ENCODE results near the gene CCDC86.

CCDC86 gene

GRCh38 chr11:60825118-60825517 is 16.8 kb upstream of the CCDC86 start:
- DNase-seq = no peak
- in situ Hi-C loops (cut with MboI; ENCODE audit: low pct_unique_long_range_greater_than_20kb, low sequenced_read_pairs) = no loop called here

GRCh38 chr11:60825790-60826189 is 16.1 kb upstream of the CCDC86 start:
- no peak for DNase-seq
- in situ Hi-C loops (cut with MboI; ENCODE audit: low pct_unique_long_range_greater_than_20kb, low sequenced_read_pairs) = no loop called here

GRCh38 chr11:60830478-60831142 is 11.3 kb upstream of the CCDC86 start:
- no peak for DNase-seq
- in situ Hi-C loops (cut with MboI; ENCODE audit: low pct_unique_long_range_greater_than_20kb, low sequenced_read_pairs) = no loop called here

GRCh38 chr11:60831143-60831500 is 10.8 kb upstream of the CCDC86 start:
- in situ Hi-C loops (cut with MboI; ENCODE audit: low pct_unique_long_range_greater_than_20kb, low sequenced_read_pairs) = no loop called here

GRCh38 chr11:60831501-60832079 is 10.3 kb upstream of the CCDC86 start:
- DNase-seq = no peak
- in situ Hi-C loops (cut with MboI; ENCODE audit: low pct_unique_long_range_greater_than_20kb, low sequenced_read_pairs) = no loop called here

More at GRCh38 chr11:60831143-60831500, 10.8 kb upstream of the CCDC86 start:
- peak; percentile 76 for DNase-seq

GRCh38 chr11:60834742-60835533 is 7.0 kb upstream of the CCDC86 start:
- in situ Hi-C loops (cut with MboI; ENCODE audit: low pct_unique_long_range_greater_than_20kb, low sequenced_read_pairs) = no loop called here
- DNase-seq = no peak

GRCh38 chr11:60835534-60835846 is 6.4 kb upstream of the CCDC86 start:
- DNase-seq = no peak
- in situ Hi-C loops (cut with MboI; ENCODE audit: low pct_unique_long_range_greater_than_20kb, low sequenced_read_pairs) = no loop called here

GRCh38 chr11:60836866-60837515 is 4.9 kb upstream of the CCDC86 start:
- in situ Hi-C loops (cut with MboI; ENCODE audit: low pct_unique_long_range_greater_than_20kb, low sequenced_read_pairs) = no loop called here

GRCh38 chr11:60838132-60838531 is 3.8 kb upstream of the CCDC86 start:
- in situ Hi-C loops (cut with MboI; ENCODE audit: low pct_unique_long_range_greater_than_20kb, low sequenced_read_pairs) = no loop called here
- no peak for DNase-seq

More at GRCh38 chr11:60836866-60837515, 4.9 kb upstream of the CCDC86 start:
- DNase-seq = no peak

- DNase-seq = no peak
- in situ Hi-C loops (cut with MboI; ENCODE audit: low pct_unique_long_range_greater_than_20kb, low sequenced_read_pairs) = no loop called here
Observed at GRCh38 chr11:60840470-60841430, 1.2 kb upstream of the CCDC86 start.

- in situ Hi-C loops (cut with MboI; ENCODE audit: low pct_unique_long_range_greater_than_20kb, low sequenced_read_pairs) = no loop called here
- DNase-seq = peak; percentile 27
Observed at GRCh38 chr11:60842668-60843600, 1.0 kb downstream of the CCDC86 start.

- no peak for DNase-seq
- in situ Hi-C loops (cut with MboI; ENCODE audit: low pct_unique_long_range_greater_than_20kb, low sequenced_read_pairs) = no loop called here
Observed at GRCh38 chr11:60844045-60844869, 2.3 kb downstream of the CCDC86 start.

- in situ Hi-C loops (cut with MboI; ENCODE audit: low pct_unique_long_range_greater_than_20kb, low sequenced_read_pairs) = no loop called here
- DNase-seq = no peak
Observed at GRCh38 chr11:60844870-60845221, 2.9 kb downstream of the CCDC86 start.

GRCh38 chr11:60845338-60845737 is 3.4 kb downstream of the CCDC86 start:
- no peak for DNase-seq
- in situ Hi-C loops (cut with MboI; ENCODE audit: low pct_unique_long_range_greater_than_20kb, low sequenced_read_pairs) = no loop called here

GRCh38 chr11:60847281-60847680 is 5.4 kb downstream of the CCDC86 start:
- in situ Hi-C loops (cut with MboI; ENCODE audit: low pct_unique_long_range_greater_than_20kb, low sequenced_read_pairs) = no loop called here
- DNase-seq = no peak

GRCh38 chr11:60847896-60848295 is 6.0 kb downstream of the CCDC86 start:
- in situ Hi-C loops (cut with MboI; ENCODE audit: low pct_unique_long_range_greater_than_20kb, low sequenced_read_pairs) = no loop called here
- no peak for DNase-seq

GRCh38 chr11:60848714-60849151 is 6.8 kb downstream of the CCDC86 start:
- in situ Hi-C loops (cut with MboI; ENCODE audit: low pct_unique_long_range_greater_than_20kb, low sequenced_read_pairs) = no loop called here
- DNase-seq = no peak
